Stomach (tissue), 9 donors: ENCODE results near the gene CABLES1. TPM values are rescaled to one million over a fixed set of nuclear protein-coding genes. Genes with fewer than 3 reads are reported as not detected.
A peak's percentile ranks its signal among the peaks of the same experiment; 100 is the strongest.

Source experiments
- DNase-seq, 2 donors: peaks; one replicate each; pipeline versions ENCODE4 v3.0.0 to v3.0.0-alpha.2; 2013 to 2019
- H3K27ac ChIP-seq, 5 donors: fragments of 200-600 bp in 4 of 5; sonication (generic) in 4 of 5; one replicate each; pipeline ENCODE4 v1.5.1; 2013 to 2019; ENCODE audit warnings: mild to moderate bottlenecking in 1 of 5, moderate library complexity in 1 of 5
- H3K27me3 ChIP-seq, 3 donors: fragments of 200-600 bp; sonication (generic); one replicate each; pipeline ENCODE4 v1.5.1; 2017 to 2019; ENCODE audit warnings: mixed run types in 1 of 3
- H3K36me3 ChIP-seq, 4 donors: fragments of 200-600 bp; sonication (generic); 1 replicate in 3 of 4; 2 replicates in 1 of 4; pipeline ENCODE4 v1.5.1; 2016 to 2019
- H3K4me1 ChIP-seq, 4 donors: fragments of 200-600 bp; sonication (generic); one replicate each; pipeline ENCODE4 v1.5.1; 2016 to 2019
- H3K4me3 ChIP-seq, 4 donors: fragments of 200-600 bp; sonication (generic) in 3 of 4; one replicate each; pipeline ENCODE4 v1.5.1; 2016 to 2019; ENCODE audit warnings: mild to moderate bottlenecking in 1 of 4
- H3K9me3 ChIP-seq, 4 donors: fragments of 200-600 bp; sonication (generic); one replicate each; pipeline ENCODE4 v1.5.1; 2016 to 2019
- CTCF ChIP-seq, 7 experiments: fragments of 450-650 bp in 4 of 7; fragments of 200-600 bp in 3 of 7; sonication (generic) in 3 of 7; IDR thresholded peaks; one replicate each; pipeline ENCODE4 v1.5.1; 2016 to 2019; ENCODE audit warnings: antibody characterized with exemption in 7 of 7, control low read depth in 2 of 7, mild to moderate bottlenecking in 1 of 7
- EP300 ChIP-seq: sonication (generic); formaldehyde crosslinking; IDR thresholded peaks from one replicate; pipeline ENCODE4 v1.6.1; 2017; ENCODE audit warnings: antibody characterized with exemption
- POLR2A ChIP-seq, 4 donors: fragments of 450-650 bp; IDR thresholded peaks; one replicate each; pipeline ENCODE4 v1.6.1; 2016; ENCODE audit warnings: antibody characterized with exemption in 4 of 4, control low read depth in 2 of 4, mild to moderate bottlenecking in 1 of 4, moderate library complexity in 1 of 4
- POLR2AphosphoS5 ChIP-seq, 3 donors: sonication (generic); formaldehyde crosslinking; IDR thresholded peaks; one replicate each; pipeline ENCODE4 v1.6.1; 2016; ENCODE audit warnings: antibody characterized with exemption in 3 of 3
- WGBS, 5 donors: extraction: QIAGEN DNeasy Blood & Tissue Kit in 3 of 5; methylation state at CpG; one replicate each; pipeline versions ENCODE4 v1.1.5 to v1.1.7; 2013 to 2018; 5-methylcytosine and 5-hydroxymethylcytosine counted together
- intact Hi-C: fragments of 100-400 bp; cut with DNase I; formaldehyde crosslinking; loops from one replicate; pipeline ENCODE4 v1.15.1; 2023; ENCODE audit warnings: low total_unique reads
- polyA plus RNA-seq, 3 donors: library from polyadenylated mRNA; stranded (reverse); fragments of 200-250 nt; gene quantifications; one replicate each; pipeline ENCODE4 v1.2.3, GENCODE V29; 2013
- total RNA-seq, 5 donors: library from RNA; depleted of rRNA; stranded (reverse); fragments of >200 nt; gene quantifications; one replicate each; pipeline versions ENCODE4 v1.1.0 to v1.2.3, GENCODE V29; 2014 to 2016
- donor health status: healthy with polysubstance abuse.
- donor health status: Bipolar disorder and iron deficiency.
- donor health status: healthy.

Gene CABLES1
- total and polyA plus RNA-seq, 8 donors = 5.6 to 36.8 (median 18.2) TPM

- Histone ChIP-seq H3K36me3 (peaks cover 0 to 18% (median 16%) of the 10 kb centered on the region in 4 donors), H3K27ac (no peak overlapping the region), H3K4me1 (peaks cover 0 to 10% (median 7%) of the 10 kb centered on the region in 4 donors), H3K4me3 (no peak overlapping the region), H3K27me3 (no peaks in the 10 kb centered on the region), H3K9me3 (no peaks in the 10 kb centered on the region)
- TF ChIP-seq POLR2AphosphoS5 (IDR thresholded peaks at IDR 0.05) (no peak), CTCF (IDR thresholded peaks at IDR 0.05) (no peak), POLR2A (IDR thresholded peaks at IDR 0.05) (no peak), EP300 (no peak)
- intact Hi-C loops = no loop called here
- 85 to 91% (median 89%) methylated on average over 24 to 25 of the region's 25 CpGs for WGBS, 5 donors
- DNase-seq = no peak
Measured at GRCh38 chr18:23189768-23190661, 54.7 kb downstream of the CABLES1 start.

GRCh38 chr18:23191232-23191631 lies 55.9 kb downstream of the CABLES1 start:
- WGBS, 5 donors = 87 to 100% (median 96%) methylated on average over 1 of the region's 1 CpG
- Histone ChIP-seq H3K36me3 (peaks cover 0 to 23% (median 19%) of the 10 kb centered on the region in 4 donors), H3K27me3 (no peaks in the 10 kb centered on the region), H3K4me3 (no peak overlapping the region), H3K9me3 (no peaks in the 10 kb centered on the region), H3K4me1 (peaks cover 0 to 10% (median 7%) of the 10 kb centered on the region in 4 donors), H3K27ac (no peak overlapping the region)
- intact Hi-C loops = no loop called here
- TF ChIP-seq EP300 (no peak), POLR2AphosphoS5 (IDR thresholded peaks at IDR 0.05) (no peak)
- no peak for DNase-seq

GRCh38 chr18:23193742-23194141 lies 58.5 kb downstream of the CABLES1 start:
- Histone ChIP-seq H3K36me3 (peaks cover 7 to 42% (median 38%) of the 10 kb centered on the region in 4 donors), H3K27me3 (no peaks in the 10 kb centered on the region), H3K9me3 (no peaks in the 10 kb centered on the region), H3K27ac (peak overlapping the region in 3 of 5 donors; percentile 2 to 59 (median 43)), H3K4me1 (peaks cover 0 to 10% (median 7%) of the 10 kb centered on the region in 4 donors), H3K4me3 (no peak overlapping the region)
- intact Hi-C loops = no loop called here
- no peak for DNase-seq
- WGBS, 5 donors = 72 to 85% (median 83%) methylated on average over 2 of the region's 2 CpGs
- TF ChIP-seq CTCF (IDR thresholded peaks at IDR 0.05) = no peak
- no peak for TF ChIP-seq POLR2A (IDR thresholded peaks at IDR 0.05)

GRCh38 chr18:23194155-23194996 lies 59.1 kb downstream of the CABLES1 start:
- intact Hi-C loops = no loop called here
- 75 to 85% (median 77%) methylated on average over 14 of the region's 14 CpGs for WGBS, 5 donors
- Histone ChIP-seq H3K4me3 (no peak overlapping the region), H3K27me3 (no peaks in the 10 kb centered on the region), H3K36me3 (peaks cover 7 to 37% (median 32%) of the 10 kb centered on the region in 4 donors), H3K9me3 (no peaks in the 10 kb centered on the region), H3K27ac (peak overlapping the region in 3 of 5 donors; percentile 2 to 59 (median 43)), H3K4me1 (peaks cover 0 to 10% (median 7%) of the 10 kb centered on the region in 4 donors)
- DNase-seq = peak in 1 of 2 donors; percentile 32
- TF ChIP-seq CTCF (IDR thresholded peaks at IDR 0.05) (no peak), POLR2AphosphoS5 (IDR thresholded peaks at IDR 0.05) (no peak)
